NCI-H1048 (cell line): ENCODE data around the gene TPSAB1.
"Not testable (repeated sequence)": the region's sequence is repeated elsewhere in the genome, so short reads cannot be mapped to it uniquely, and the experiment has no call there.

ENCODE experiments used
- DNase-seq: peaks from one replicate; lab custom pipeline; 2025; lab: John Stamatoyannopoulos, UW

TPSAB1 gene

GRCh38 chr16:1223355-1224214, 16.9 kb upstream of the TPSAB1 start:
- DNase-seq: no peak

DNA sequence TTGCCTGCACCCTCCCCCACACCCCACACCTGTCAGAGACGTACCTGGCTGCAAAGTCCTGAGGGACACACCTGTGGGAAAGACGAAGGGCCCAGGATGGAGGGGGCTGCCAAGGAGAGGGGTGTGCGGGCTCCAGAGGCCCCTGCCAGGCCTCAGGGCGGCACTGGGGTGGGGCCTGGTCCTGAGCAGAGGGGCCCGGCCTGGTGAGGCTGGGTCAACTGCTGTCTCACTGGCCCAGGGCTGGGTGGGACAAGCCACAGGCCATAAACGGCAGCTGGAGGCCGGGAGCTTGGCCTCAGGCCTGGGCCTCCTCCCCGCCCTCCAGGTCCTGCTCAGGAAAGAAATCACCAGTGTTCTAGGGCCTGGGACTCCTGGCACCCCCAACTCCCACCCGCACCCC, 15.9 kb upstream of the TPSAB1 start:
- no peak for DNase-seq

GRCh38 chr16:1225051-1225451, 15.5 kb upstream of the TPSAB1 start, which contains the start of gene TPSG1:
Gene TPSG1, minus strand, starts transcription at chr16:1225268. Its CDS starts 16 bp downstream, at chr16:1225252.
- DNase-seq: no peak

GRCh38 chr16:1225728-1226311, 14.7 kb upstream of the TPSAB1 start:
- not testable (repeated sequence) for DNase-seq

- not testable (repeated sequence) for DNase-seq
Measured at GRCh38 chr16:1226692-1227091, 13.8 kb upstream of the TPSAB1 start.

DNA sequence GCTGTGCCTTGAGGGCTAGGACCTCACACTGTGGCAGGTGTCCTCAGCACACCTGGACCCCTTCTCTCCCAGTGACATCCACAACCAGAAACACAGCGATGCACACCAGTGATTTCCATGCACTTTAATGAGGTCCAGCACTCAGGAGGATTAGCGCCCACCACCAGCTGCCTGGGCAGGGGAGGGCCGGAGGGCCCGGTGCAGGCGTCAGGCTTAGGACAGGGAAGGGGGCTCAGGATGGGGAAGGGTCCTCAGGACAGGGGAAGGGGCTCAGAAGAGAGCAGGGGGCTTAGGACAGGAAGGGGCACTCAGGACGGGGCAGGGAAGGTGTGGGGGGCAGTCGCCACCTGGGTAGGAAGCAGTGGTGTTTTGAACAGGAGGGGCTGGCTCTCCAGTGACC, 12.3 kb upstream of the TPSAB1 start:
- not testable (repeated sequence) for DNase-seq

- DNase-seq: not testable (repeated sequence)
Measured at GRCh38 chr16:1229476-1229875, 11.0 kb upstream of the TPSAB1 start.

DNA sequence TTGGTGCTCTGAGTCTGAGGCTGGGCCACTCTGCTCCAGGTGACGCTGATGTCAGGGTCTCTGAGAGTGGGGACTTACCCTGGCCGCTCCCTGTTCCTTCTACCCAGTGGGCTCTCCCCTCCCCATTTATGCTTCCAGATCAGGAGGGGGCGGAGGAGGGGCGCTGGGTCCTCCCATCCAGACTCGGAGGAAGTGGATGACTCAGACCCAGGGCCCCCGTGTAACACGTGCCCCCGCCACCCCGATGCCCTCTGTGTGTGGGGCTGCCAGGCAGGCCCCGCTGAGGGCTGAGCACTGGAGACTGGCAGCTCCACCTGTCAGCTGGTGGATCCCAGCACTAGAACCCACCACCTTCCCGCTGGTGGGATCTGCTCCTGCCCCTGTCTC, 10.4 kb upstream of the TPSAB1 start, which contains the start of gene TPSB2:
Gene TPSB2 (minus strand): TSS at position 101 of the 387 bp plus-strand sequence. CDS start 233 bp downstream, outside the sequence.
- DNase-seq: not testable (repeated sequence)

- DNase-seq: not testable (repeated sequence)
Measured at GRCh38 chr16:1230471-1231212, 9.9 kb upstream of the TPSAB1 start.

DNA sequence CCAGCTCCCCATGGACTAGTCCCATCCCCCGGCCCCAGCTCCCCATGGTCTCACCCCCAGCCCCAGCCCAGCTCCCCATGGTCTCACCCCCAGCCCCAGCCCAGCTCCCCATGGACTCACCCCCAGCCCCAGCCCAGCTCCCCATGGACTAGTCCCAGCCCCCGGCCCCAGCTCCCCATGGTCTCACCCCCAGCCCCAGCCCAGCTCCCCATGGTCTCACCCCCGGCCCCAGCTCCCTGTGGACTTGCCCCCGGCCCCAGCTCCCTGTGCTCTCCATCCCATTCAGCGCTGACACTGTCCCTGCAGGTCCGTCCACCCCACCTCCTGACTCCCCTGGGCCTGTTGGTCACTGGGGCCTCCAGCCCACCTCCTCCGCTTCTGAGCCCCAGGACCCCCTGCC, 9.2 kb upstream of the TPSAB1 start:
- not testable (repeated sequence) for DNase-seq

DNA sequence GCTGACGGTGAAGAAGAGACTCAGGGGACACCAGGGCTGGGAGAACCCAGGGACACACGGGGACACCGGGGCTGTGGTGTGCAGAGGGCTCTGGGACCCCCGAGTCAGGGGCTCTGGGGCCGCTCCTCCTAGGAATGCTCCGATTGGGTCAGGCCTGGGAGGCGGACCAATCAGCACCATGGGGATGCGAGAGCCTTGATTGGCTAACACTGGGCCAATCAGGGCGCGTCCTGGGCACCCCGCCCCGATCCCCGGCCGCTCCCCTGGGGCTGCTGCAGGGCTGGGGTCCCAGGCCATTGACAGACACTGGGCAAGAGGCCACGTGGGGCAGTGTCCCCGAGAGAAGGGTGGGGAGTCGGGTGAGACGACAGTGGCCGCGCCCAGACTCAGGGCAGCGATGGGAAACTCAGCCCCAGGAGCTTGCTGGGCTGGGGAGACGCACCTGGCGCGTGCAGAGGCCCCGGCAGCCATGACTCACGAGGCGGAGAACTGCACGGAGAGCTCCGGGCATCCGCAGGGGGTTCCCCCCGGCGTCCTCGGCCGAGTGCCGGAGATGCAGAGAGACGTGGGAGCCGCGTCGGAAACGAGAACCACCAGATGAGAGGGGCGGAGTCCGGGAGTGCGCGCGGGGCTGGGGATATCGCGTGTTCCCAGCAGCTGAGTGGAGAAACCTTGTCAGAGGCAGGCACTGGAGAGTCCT, 8.3 kb upstream of the TPSAB1 start:
- DNase-seq: not testable (repeated sequence)

GRCh38 chr16:1236659-1237058, 3.8 kb upstream of the TPSAB1 start:
- DNase-seq: not testable (repeated sequence)

- DNase-seq: no peak
Measured at GRCh38 chr16:1237990-1238389, 2.5 kb upstream of the TPSAB1 start.

- not testable (repeated sequence) for DNase-seq
Measured at GRCh38 chr16:1238909-1239308, 1.6 kb upstream of the TPSAB1 start.

GRCh38 chr16:1239575-1239974, 930 bp upstream of the TPSAB1 start:
- not testable (repeated sequence) for DNase-seq

DNA sequence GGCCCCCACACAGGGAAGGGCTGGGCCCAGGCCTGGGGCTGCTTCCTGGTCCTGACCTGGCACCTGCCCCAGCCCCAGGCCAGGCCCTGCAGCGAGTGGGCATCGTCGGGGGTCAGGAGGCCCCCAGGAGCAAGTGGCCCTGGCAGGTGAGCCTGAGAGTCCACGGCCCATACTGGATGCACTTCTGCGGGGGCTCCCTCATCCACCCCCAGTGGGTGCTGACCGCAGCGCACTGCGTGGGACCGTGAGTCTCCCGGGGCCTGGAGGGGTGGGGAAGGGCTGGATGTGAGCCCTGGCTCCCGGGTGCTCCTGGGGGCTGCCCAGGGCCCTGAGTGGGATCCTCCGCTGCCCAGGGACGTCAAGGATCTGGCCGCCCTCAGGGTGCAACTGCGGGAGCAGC, 576 bp downstream of the TPSAB1 start:
- DNase-seq: not testable (repeated sequence)

GRCh38 chr16:1243363-1243762, 2.9 kb downstream of the TPSAB1 start:
- not testable (repeated sequence) for DNase-seq

DNA sequence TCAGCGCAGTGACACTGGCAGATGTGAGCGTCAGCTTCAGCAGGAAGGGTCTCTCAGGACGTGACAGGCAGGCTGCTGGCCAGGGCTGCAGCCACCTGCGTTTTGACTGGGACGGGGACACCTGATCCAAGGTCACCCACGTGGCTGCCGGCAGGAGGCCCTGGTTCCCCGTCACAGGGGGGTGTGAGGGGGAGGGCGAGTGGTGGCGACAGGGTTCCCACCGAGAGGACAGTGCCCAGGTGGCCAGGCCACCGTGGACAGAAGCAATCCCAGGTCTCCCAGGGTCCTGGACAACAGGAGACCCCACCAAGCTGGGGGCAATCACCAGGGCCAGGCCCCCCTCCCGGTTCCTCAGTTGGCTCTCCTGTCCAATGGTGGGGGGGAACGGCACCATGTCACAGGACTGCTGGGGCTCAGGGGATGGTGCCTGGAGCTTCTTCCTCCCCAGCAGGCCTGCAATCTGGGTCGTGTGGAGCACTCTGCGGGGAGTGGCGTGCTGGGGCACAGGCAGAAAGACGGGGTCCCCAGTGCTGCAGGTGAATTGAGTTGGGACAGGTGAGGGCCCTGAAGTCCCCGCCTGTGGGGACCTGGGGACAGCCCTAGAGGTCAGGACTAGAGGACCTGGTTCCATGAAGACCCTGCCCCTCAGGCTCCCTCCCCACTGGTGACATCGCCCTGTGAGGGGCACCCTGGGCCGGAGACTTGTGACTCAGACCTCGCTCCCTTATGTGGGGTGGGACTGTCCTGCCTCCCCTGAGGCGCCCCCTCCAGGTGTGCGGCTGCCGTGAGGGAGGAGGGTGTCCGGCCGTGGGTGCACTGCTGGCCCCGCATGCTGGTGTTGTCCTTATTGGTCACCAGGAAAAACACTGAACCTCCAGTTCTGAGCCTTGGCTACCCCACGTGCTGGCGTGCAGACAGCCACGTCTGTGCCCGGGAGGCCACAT, 3.7 kb downstream of the TPSAB1 start:
- not testable (repeated sequence) for DNase-seq

GRCh38 chr16:1244881-1245280, 4.4 kb downstream of the TPSAB1 start:
- no peak for DNase-seq

DNA sequence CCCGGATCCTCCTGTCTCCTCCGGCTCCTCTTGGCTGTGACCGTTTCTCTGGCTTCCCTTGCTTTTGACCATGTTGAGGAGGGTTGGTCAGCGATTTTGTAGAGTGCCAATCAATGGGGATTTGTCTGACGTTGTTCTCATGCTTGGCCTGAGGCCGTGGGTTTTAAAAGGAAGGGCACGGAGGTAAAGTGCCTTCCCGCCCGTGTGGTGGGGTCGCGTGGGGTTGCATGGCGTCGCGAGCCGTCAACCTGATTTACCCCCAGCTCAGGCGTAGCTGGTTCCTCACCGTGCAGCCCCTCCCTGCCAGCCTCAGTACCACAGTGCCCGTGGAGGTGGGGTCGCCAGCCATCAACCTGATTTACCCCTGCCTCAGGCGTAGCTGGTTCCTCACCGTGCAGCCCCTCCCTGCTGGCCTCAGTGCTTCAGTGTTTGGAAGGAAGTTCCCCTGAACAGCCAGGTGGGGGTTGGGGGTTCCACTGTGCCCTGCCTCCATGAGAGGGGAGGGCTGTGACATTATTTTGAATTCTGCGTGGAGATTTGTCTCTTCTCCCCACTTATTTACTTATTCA, 5.0 kb downstream of the TPSAB1 start:
- no peak for DNase-seq
